Gastroesophageal sphincter (tissue), 4 donors: ENCODE results near the gene CACNA1D. TPM values are rescaled to one million over a fixed set of nuclear protein-coding genes. Genes with fewer than 3 reads are reported as not detected.

Source experiments
- ATAC-seq: fragments of 150-250 bp; one replicate; pipeline ENCODE4 v1.9.1; 2016; ENCODE audit warnings: mild to moderate bottlenecking, moderate library complexity
- H3K27ac ChIP-seq, 4 donors: fragments of 200-600 bp; sonication (generic) in 3 of 4; 1 replicate in 3 of 4; 2 replicates in 1 of 4; pipeline ENCODE4 v1.5.1; 2016 to 2019
- H3K27me3 ChIP-seq: fragments of 200-600 bp; sonication (generic); one replicate; pipeline ENCODE4 v1.5.1; 2019
- H3K36me3 ChIP-seq, 2 donors: fragments of 200-600 bp; sonication (generic); one replicate each; pipeline ENCODE4 v1.5.1; 2019; ENCODE audit warnings: control low read depth in 1 of 2
- H3K4me1 ChIP-seq, 3 donors: fragments of 200-600 bp; sonication (generic); 1 replicate in 2 of 3; 2 replicates in 1 of 3; pipeline ENCODE4 v1.5.1; 2016 to 2019; ENCODE audit warnings: control low read depth in 2 of 3
- H3K4me3 ChIP-seq, 2 donors: fragments of 200-600 bp; sonication (generic); one replicate each; pipeline ENCODE4 v1.5.1; 2019; ENCODE audit warnings: mild to moderate bottlenecking in 1 of 2, moderate library complexity in 1 of 2
- H3K9me3 ChIP-seq, 3 donors: fragments of 200-600 bp; sonication (generic); one replicate each; pipeline ENCODE4 v1.5.1; 2017 to 2019; ENCODE audit warnings: control low read depth in 2 of 3
- CTCF ChIP-seq, 4 experiments: fragments of 200-600 bp in 2 of 4; fragments of 450-650 bp in 2 of 4; sonication (generic) in 1 of 4; IDR thresholded peaks; one replicate each; pipeline ENCODE4 v1.5.1; 2017 to 2019; ENCODE audit warnings: antibody characterized with exemption in 4 of 4, mild to moderate bottlenecking in 2 of 4, moderate library complexity in 2 of 4
- EP300 ChIP-seq: sonication (generic); formaldehyde crosslinking; IDR thresholded peaks from one replicate; pipeline ENCODE4 v1.6.1; 2017; ENCODE audit warnings: antibody characterized with exemption, mild to moderate bottlenecking
- POLR2A ChIP-seq, 2 donors: fragments of 450-650 bp; IDR thresholded peaks; one replicate each; pipeline ENCODE4 v1.6.1; 2017; ENCODE audit warnings: antibody characterized with exemption in 2 of 2, mild to moderate bottlenecking in 2 of 2, moderate library complexity in 1 of 2
- POLR2AphosphoS5 ChIP-seq: sonication (generic); formaldehyde crosslinking; IDR thresholded peaks from one replicate; pipeline ENCODE4 v1.6.1; 2017; ENCODE audit warnings: antibody characterized with exemption
- WGBS, 2 donors: methylation state at CpG; one replicate each; pipeline ENCODE4 v1.1.5; 2018; ENCODE audit warnings: low coverage in 1 of 2; 5-methylcytosine and 5-hydroxymethylcytosine counted together
- total RNA-seq, 4 donors: library from RNA; depleted of rRNA; stranded (reverse); fragments of >200 nt; gene quantifications; one replicate each; pipeline ENCODE4 v1.1.0, GENCODE V29; 2016

The CACNA1D gene
- total RNA-seq, 4 donors from 2014 or later = 0.52 to 5.7 (median 3.6) TPM

GRCh38 chr3:53591646-53592045, 97.2 kb downstream of the CACNA1D start:
- no peak overlapping the region for H3K27ac ChIP-seq
- H3K4me3 ChIP-seq = no peak overlapping the region
- no peaks in the 10 kb centered on the region for H3K36me3 ChIP-seq
- TF ChIP-seq CTCF (IDR thresholded peaks at IDR 0.05) (no peak), POLR2A (IDR thresholded peaks at IDR 0.05) (no peak), POLR2AphosphoS5 (no peak), EP300 (no peak)
- WGBS, 2 donors = 95% methylated on average over 3 to 5 of the region's 6 CpGs
- ATAC-seq = no peak
- H3K4me1 ChIP-seq = no peaks in the 10 kb centered on the region
- H3K9me3 ChIP-seq = no peaks in the 10 kb centered on the region
- H3K27me3 ChIP-seq = no peaks in the 10 kb centered on the region

- H3K27me3 ChIP-seq = no peaks in the 10 kb centered on the region
- H3K4me1 ChIP-seq = no peaks in the 10 kb centered on the region
- H3K4me3 ChIP-seq = no peak overlapping the region
- no peak overlapping the region for H3K27ac ChIP-seq
- H3K9me3 ChIP-seq = no peaks in the 10 kb centered on the region
- TF ChIP-seq POLR2A (IDR thresholded peaks at IDR 0.05) = no peak
- no peak for TF ChIP-seq EP300
- H3K36me3 ChIP-seq = no peaks in the 10 kb centered on the region
- WGBS, 2 donors = 84 to 97% methylated on average over 3 to 6 of the region's 7 CpGs
- ATAC-seq = no peak
Observed at GRCh38 chr3:53592862-53593261, 98.5 kb downstream of the CACNA1D start.

DNA sequence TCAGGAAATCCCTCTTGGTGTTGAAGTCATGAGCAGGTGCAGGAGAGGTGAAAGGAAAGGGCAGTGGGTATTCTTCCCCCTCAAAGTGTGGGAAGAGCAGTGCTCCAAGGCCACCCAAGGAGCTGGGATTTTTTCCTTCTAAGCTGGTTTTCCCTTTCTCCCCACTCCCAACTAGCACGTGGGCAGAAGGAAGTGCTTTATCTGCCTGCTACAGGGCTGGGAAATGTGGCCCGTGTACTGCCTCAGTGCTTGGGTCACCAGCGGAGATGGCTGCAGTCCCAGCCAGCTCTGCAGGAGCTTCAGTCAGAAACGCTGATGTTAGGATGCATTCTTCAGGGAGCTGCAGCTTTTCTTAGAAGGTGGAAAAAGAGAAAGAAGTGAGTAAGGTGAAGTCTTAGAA, 99.2 kb downstream of the CACNA1D start:
- no peak for TF ChIP-seq POLR2A (IDR thresholded peaks at IDR 0.05)
- TF ChIP-seq EP300 = no peak
- TF ChIP-seq CTCF (IDR thresholded peaks at IDR 0.05) = no peak
- no peak for TF ChIP-seq POLR2AphosphoS5
- ATAC-seq = no peak
- Histone ChIP-seq H3K9me3 (no peaks in the 10 kb centered on the region), H3K36me3 (no peaks in the 10 kb centered on the region), H3K4me1 (no peaks in the 10 kb centered on the region), H3K4me3 (no peak overlapping the region), H3K27me3 (no peaks in the 10 kb centered on the region), H3K27ac (no peak overlapping the region)
- 20% methylated on average over 2 of the region's 4 CpGs; no CpG with 5 or more reads in 1 of the 2 donors for WGBS, 2 donors

GRCh38 chr3:53594276-53594675, 99.9 kb downstream of the CACNA1D start:
- H3K27ac ChIP-seq = no peak overlapping the region
- no peaks in the 10 kb centered on the region for H3K27me3 ChIP-seq
- 86 to 100% methylated on average over 1 to 3 of the region's 3 CpGs for WGBS, 2 donors
- no peaks in the 10 kb centered on the region for H3K9me3 ChIP-seq
- no peaks in the 10 kb centered on the region for H3K36me3 ChIP-seq
- no peak for TF ChIP-seq POLR2AphosphoS5
- no peak for TF ChIP-seq POLR2A (IDR thresholded peaks at IDR 0.05)
- no peak for TF ChIP-seq CTCF (IDR thresholded peaks at IDR 0.05)
- TF ChIP-seq EP300 = no peak
- H3K4me3 ChIP-seq = no peak overlapping the region
- H3K4me1 ChIP-seq = no peaks in the 10 kb centered on the region
- ATAC-seq = no peak

DNA sequence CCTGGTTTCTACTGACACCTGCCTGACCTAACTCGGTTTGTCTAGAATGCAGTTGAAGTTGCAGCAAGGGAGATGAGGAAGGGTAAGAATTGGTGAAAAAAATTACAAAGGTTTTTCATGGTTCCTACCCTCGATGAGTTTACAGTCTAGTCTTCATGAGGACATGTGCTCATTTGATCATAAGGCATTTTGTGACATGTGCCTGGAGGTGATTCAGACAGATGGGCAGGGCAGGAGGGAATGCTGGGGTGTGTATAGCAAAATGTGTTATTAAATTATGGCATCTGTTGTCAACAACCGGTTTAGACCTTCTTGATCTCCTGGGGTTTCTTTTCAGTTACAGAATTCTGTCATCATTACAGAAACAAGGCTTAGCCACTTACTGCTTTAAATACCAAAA, 101.2 kb downstream of the CACNA1D start:
- Histone ChIP-seq H3K9me3 (no peaks in the 10 kb centered on the region), H3K4me1 (no peaks in the 10 kb centered on the region), H3K27ac (no peak overlapping the region), H3K4me3 (no peak overlapping the region), H3K27me3 (no peaks in the 10 kb centered on the region), H3K36me3 (no peaks in the 10 kb centered on the region)
- ATAC-seq = no peak
- TF ChIP-seq EP300 = no peak
- no peak for TF ChIP-seq POLR2A (IDR thresholded peaks at IDR 0.05)
- no peak for TF ChIP-seq CTCF (IDR thresholded peaks at IDR 0.05)
- no peak for TF ChIP-seq POLR2AphosphoS5
- 82 to 88% methylated on average over 2 to 3 of the region's 3 CpGs for WGBS, 2 donors
